ENCODE results near the gene WDFY4. TPM values are rescaled to one million over a fixed set of nuclear protein-coding genes. Genes with fewer than 3 reads are reported as not detected.

WDFY4 gene
- total and polyA plus RNA-seq, 2 of the 13 experiments (the other 11 are each of a cell fraction or from before 2014, with no cell fraction given): not detected

DNA sequence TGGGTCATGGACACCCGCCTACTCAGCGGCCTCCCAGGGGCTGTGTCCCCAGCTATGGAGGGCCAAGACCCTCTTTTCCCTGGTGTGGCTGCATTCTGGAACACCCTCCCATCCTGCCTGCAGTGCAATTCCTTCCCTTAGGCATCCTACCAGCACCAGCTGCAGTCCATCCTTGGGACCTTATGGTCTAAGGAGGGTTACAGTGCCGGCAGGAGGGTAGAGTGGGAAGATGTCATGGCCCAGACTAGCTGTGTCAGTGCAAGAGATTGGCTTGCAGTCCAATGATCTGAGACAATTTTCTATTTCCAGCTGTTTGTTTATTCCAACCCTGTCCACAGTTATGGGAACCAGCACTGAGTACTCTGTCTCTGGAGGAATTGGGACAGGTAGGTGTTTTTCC, 92.4 kb downstream of the WDFY4 start:
- H2AFZ ChIP-seq (ENCODE audit: low read length): no peak overlapping the region
- no peak overlapping the region for H3K27ac ChIP-seq (ENCODE audit: extremely low read length, insufficient read depth, low read length)
- intact Hi-C loops (cut with micrococcal nuclease; ENCODE audit: unreplicated experiment) (no loop called here), in situ Hi-C loops (cut with HindIII; ENCODE audit: extremely low pct_ligation_motif_present, low pct_unique_long_range_greater_than_20kb) (no loop called here)
- ChIA-PET POLR2A (no interaction called here), CTCF (ENCODE audit: low intra/inter-chr PET ratio, low total read pairs) (no interaction called here)
- DNase-seq (ENCODE audit: low spot score) (no peak), FAIRE-seq (no peak), ATAC-seq (no peak)
- H3K4me1 ChIP-seq (ENCODE audit: insufficient read depth, low read length): no peaks in the 10 kb centered on the region
- no peak overlapping the region for H3K9ac ChIP-seq (ENCODE audit: insufficient read depth, low read depth, low read length)
- H3K79me2 ChIP-seq (ENCODE audit: insufficient read depth, low read length): no peaks in the 10 kb centered on the region
- no peaks in the 10 kb centered on the region for H3K36me3 ChIP-seq (replicated peaks in 1 of 2; ENCODE audit: control insufficient read depth in 1 of 2, insufficient read depth in 2 of 2, low read length in 2 of 2)
- H3K27me3 ChIP-seq (ENCODE audit: control insufficient read depth in 1 of 2, insufficient read depth in 2 of 2, low read length in 2 of 2): 0 out of 5 replicates have a peak, but pooled peaks cover 1 to 4% of the 10 kb centered on the region in 2 experiments
- H3K4me2 ChIP-seq (ENCODE audit: low read depth, low read length): no peak overlapping the region
- no peak overlapping the region for H3K4me3 ChIP-seq (replicated peaks in 1 of 3; ENCODE audit: insufficient read depth in 1 of 3, low read depth in 2 of 3, low read length in 3 of 3)
- no peaks in the 10 kb centered on the region for H4K20me1 ChIP-seq (ENCODE audit: insufficient read depth, low read length)
- no peaks in the 10 kb centered on the region for H3K9me3 ChIP-seq (ENCODE audit: low read length)
- no TSS peak for BruUV-seq (replicated peaks)
- 0% methylated on average over 3 of the region's 3 CpGs for WGBS (ENCODE audit: low lambda C conversion rate)
- no peak for TF ChIP-seq ZNF350 (CRISPR knock-in tag; IDR thresholded peaks at IDR 0.05; ENCODE audit: borderline replicate concordance, low read depth)
- TF ChIP-seq REXO4 (CRISPR knock-in tag; IDR thresholded peaks at IDR 0.05; ENCODE audit: borderline replicate concordance): no peak
- TF ChIP-seq, protein P1, sequence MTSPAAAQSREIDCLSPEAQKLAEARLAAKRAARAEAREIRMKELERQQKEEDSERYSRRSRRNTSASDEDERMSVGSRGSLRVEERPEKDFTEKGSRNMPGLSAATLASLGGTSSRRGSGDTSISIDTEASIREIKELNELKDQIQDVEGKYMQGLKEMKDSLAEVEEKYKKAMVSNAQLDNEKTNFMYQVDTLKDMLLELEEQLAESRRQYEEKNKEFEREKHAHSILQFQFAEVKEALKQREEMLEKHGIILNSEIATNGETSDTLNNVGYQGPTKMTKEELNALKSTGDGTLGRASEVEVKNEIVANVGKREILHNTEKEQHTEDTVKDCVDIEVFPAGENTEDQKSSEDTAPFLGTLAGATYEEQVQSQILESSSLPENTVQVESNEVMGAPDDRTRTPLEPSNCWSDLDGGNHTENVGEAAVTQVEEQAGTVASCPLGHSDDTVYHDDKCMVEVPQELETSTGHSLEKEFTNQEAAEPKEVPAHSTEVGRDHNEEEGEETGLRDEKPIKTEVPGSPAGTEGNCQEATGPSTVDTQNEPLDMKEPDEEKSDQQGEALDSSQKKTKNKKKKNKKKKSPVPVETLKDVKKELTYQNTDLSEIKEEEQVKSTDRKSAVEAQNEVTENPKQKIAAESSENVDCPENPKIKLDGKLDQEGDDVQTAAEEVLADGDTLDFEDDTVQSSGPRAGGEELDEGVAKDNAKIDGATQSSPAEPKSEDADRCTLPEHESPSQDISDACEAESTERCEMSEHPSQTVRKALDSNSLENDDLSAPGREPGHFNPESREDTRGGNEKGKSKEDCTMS (CRISPR knock-in tag; conservative IDR thresholded peaks at IDR 0.05): no peak
- TF ChIP-seq EP300 (IDR thresholded peaks at IDR 0.05; ENCODE audit: low read depth in 2 of 2, low read length in 2 of 2): no peak
- TF ChIP-seq EP300 (CRISPR knock-in tag; IDR thresholded peaks at IDR 0.05; ENCODE audit: borderline replicate concordance): no peak
- no peak for TF ChIP-seq GATAD1 (CRISPR knock-in tag; IDR thresholded peaks at IDR 0.05)
- TF ChIP-seq ZNF367 (CRISPR knock-in tag; IDR thresholded peaks at IDR 0.05; ENCODE audit: borderline replicate concordance): no peak
- no peak for TF ChIP-seq KDM5A (IDR thresholded peaks at IDR 0.05; ENCODE audit: borderline replicate concordance, low read length)
- TF ChIP-seq CEBPG (CRISPR knock-in tag; IDR thresholded peaks at IDR 0.05): no peak
- no peak for TF ChIP-seq PLRG1 (conservative IDR thresholded peaks at IDR 0.05)
- TF ChIP-seq DPF2 (CRISPR knock-in tag; IDR thresholded peaks at IDR 0.05; ENCODE audit: borderline replicate concordance, low read depth): no peak
- TF ChIP-seq, protein P2, sequence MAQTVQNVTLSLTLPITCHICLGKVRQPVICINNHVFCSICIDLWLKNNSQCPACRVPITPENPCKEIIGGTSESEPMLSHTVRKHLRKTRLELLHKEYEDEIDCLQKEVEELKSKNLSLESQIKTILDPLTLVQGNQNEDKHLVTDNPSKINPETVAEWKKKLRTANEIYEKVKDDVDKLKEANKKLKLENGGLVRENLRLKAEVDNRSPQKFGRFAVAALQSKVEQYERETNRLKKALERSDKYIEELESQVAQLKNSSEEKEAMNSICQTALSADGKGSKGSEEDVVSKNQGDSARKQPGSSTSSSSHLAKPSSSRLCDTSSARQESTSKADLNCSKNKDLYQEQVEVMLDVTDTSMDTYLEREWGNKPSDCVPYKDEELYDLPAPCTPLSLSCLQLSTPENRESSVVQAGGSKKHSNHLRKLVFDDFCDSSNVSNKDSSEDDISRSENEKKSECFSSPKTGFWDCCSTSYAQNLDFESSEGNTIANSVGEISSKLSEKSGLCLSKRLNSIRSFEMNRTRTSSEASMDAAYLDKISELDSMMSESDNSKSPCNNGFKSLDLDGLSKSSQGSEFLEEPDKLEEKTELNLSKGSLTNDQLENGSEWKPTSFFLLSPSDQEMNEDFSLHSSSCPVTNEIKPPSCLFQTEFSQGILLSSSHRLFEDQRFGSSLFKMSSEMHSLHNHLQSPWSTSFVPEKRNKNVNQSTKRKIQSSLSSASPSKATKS (CRISPR knock-in tag; IDR thresholded peaks at IDR 0.05): no peak
- TF ChIP-seq, protein P3, sequence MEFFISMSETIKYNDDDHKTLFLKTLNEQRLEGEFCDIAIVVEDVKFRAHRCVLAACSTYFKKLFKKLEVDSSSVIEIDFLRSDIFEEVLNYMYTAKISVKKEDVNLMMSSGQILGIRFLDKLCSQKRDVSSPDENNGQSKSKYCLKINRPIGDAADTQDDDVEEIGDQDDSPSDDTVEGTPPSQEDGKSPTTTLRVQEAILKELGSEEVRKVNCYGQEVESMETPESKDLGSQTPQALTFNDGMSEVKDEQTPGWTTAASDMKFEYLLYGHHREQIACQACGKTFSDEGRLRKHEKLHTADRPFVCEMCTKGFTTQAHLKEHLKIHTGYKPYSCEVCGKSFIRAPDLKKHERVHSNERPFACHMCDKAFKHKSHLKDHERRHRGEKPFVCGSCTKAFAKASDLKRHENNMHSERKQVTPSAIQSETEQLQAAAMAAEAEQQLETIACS (CRISPR knock-in tag; IDR thresholded peaks at IDR 0.05): no peak
- TF ChIP-seq, protein P4, sequence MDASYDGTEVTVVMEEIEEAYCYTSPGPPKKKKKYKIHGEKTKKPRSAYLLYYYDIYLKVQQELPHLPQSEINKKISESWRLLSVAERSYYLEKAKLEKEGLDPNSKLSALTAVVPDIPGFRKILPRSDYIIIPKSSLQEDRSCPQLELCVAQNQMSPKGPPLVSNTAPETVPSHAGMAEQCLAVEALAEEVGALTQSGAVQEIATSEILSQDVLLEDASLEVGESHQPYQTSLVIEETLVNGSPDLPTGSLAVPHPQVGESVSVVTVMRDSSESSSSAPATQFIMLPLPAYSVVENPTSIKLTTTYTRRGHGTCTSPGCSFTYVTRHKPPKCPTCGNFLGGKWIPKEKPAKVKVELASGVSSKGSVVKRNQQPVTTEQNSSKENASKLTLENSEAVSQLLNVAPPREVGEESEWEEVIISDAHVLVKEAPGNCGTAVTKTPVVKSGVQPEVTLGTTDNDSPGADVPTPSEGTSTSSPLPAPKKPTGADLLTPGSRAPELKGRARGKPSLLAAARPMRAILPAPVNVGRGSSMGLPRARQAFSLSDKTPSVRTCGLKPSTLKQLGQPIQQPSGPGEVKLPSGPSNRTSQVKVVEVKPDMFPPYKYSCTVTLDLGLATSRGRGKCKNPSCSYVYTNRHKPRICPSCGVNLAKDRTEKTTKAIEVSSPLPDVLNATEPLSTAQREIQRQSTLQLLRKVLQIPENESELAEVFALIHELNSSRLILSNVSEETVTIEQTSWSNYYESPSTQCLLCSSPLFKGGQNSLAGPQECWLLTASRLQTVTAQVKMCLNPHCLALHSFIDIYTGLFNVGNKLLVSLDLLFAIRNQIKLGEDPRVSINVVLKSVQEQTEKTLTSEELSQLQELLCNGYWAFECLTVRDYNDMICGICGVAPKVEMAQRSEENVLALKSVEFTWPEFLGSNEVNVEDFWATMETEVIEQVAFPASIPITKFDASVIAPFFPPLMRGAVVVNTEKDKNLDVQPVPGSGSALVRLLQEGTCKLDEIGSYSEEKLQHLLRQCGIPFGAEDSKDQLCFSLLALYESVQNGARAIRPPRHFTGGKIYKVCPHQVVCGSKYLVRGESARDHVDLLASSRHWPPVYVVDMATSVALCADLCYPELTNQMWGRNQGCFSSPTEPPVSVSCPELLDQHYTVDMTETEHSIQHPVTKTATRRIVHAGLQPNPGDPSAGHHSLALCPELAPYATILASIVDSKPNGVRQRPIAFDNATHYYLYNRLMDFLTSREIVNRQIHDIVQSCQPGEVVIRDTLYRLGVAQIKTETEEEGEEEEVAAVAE (CRISPR knock-in tag; IDR thresholded peaks at IDR 0.05; ENCODE audit: borderline replicate concordance): no peak
- no peak for TF ChIP-seq NKX3-1 (CRISPR knock-in tag; IDR thresholded peaks at IDR 0.05)
- TF ChIP-seq MXD4 (CRISPR knock-in tag; IDR thresholded peaks at IDR 0.05): no peak

Measured in HepG2 (cell line).